Colonic mucosa (tissue), 4 donors: ENCODE measurements around the gene ABLIM2. TPM values are rescaled to one million over a fixed set of nuclear protein-coding genes. Genes with fewer than 3 reads are reported as not detected.
A peak's percentile ranks its signal among the peaks of the same experiment; 100 is the strongest.

Experiments used
- DNase-seq: peaks from one replicate; pipeline ENCODE4 v3.0.0-alpha.2; 2020
- H3K27ac ChIP-seq: fragments of 200-600 bp; one replicate; pipeline ENCODE4 v1.8.0; 2021
- H3K27me3 ChIP-seq: fragments of 200-600 bp; one replicate; pipeline ENCODE4 v1.8.0; 2021
- H3K36me3 ChIP-seq: fragments of 200-600 bp; one replicate; pipeline ENCODE4 v1.8.0; 2021
- H3K4me1 ChIP-seq: fragments of 200-600 bp; one replicate; pipeline ENCODE4 v1.8.0; 2021; ENCODE audit warnings: mild to moderate bottlenecking
- H3K4me3 ChIP-seq: fragments of 200-600 bp; one replicate; pipeline ENCODE4 v1.8.0; 2021
- H3K9ac ChIP-seq, 2 donors: one replicate each; pipeline ENCODE4 v1.7.0; 2013; ENCODE audit warnings: control low read depth in 2 of 2, low read depth in 2 of 2, low read length in 2 of 2
- H3K9me3 ChIP-seq: fragments of 200-600 bp; one replicate; pipeline ENCODE4 v1.8.0; 2021
- intact Hi-C: fragments of 100-400 bp; cut with DNase I; formaldehyde crosslinking; loops from one replicate; pipeline ENCODE4 v1.14.1; 2022
- total RNA-seq, 2 donors: library from RNA; stranded (reverse); fragmentation: NEBNext Ultra II Directional in 1 of 2; extraction: Animal tissue kit (Norgen Biotek cat#: 25700) in 1 of 2; gene quantifications; one replicate each; pipeline ENCODE4 v1.2.1, GENCODE V29; 2021
- TF ChIP-seq, protein P1 (sequence below): fragments of 200-600 bp; IDR thresholded peaks from one replicate; pipeline ENCODE4 v1.8.0; 2022; ENCODE audit warnings: antibody characterized with exemption, mild to moderate bottlenecking
- donor health status: healthy.
- donor health status: DM: no; HTN: no; CAD: no.
- donor health status: DM: no; HTN: no; CAD: no.

The ABLIM2 gene
- total RNA-seq, 2 donors from 2014 or later: 11.1 to 11.5 TPM

DNA sequence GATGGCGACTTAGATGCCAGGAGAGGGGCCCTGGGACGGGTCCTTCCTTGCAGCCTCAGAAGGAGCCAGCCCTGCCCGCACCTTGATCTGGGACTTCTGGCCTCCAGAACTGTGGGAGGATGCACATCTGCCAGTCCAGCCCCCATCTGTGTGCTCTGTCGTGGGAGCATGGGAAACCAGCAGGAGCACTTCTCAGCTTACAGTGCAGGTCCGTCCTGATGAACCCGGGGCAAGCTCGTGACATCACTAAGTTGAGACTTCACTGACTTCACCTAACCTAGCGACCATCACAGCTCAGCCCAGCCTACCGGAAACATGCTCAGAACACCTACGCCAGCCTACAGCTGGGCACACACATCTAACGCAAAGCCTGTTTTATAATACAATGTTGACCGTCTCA lies 38.1 kb downstream of the ABLIM2 start:
- H3K4me3 ChIP-seq: no peak overlapping the region
- DNase-seq: no peak
- no peaks in the 10 kb centered on the region for H3K27me3 ChIP-seq
- TF ChIP-seq, protein P1, sequence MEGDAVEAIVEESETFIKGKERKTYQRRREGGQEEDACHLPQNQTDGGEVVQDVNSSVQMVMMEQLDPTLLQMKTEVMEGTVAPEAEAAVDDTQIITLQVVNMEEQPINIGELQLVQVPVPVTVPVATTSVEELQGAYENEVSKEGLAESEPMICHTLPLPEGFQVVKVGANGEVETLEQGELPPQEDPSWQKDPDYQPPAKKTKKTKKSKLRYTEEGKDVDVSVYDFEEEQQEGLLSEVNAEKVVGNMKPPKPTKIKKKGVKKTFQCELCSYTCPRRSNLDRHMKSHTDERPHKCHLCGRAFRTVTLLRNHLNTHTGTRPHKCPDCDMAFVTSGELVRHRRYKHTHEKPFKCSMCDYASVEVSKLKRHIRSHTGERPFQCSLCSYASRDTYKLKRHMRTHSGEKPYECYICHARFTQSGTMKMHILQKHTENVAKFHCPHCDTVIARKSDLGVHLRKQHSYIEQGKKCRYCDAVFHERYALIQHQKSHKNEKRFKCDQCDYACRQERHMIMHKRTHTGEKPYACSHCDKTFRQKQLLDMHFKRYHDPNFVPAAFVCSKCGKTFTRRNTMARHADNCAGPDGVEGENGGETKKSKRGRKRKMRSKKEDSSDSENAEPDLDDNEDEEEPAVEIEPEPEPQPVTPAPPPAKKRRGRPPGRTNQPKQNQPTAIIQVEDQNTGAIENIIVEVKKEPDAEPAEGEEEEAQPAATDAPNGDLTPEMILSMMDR: no peak
- H3K9me3 ChIP-seq: no peaks in the 10 kb centered on the region
- intact Hi-C loops: no loop called here
- H3K27ac ChIP-seq: no peak overlapping the region
- H3K9ac ChIP-seq: no peak overlapping the region
- H3K4me1 ChIP-seq: no peaks in the 10 kb centered on the region
- H3K36me3 ChIP-seq: no peaks in the 10 kb centered on the region

DNA sequence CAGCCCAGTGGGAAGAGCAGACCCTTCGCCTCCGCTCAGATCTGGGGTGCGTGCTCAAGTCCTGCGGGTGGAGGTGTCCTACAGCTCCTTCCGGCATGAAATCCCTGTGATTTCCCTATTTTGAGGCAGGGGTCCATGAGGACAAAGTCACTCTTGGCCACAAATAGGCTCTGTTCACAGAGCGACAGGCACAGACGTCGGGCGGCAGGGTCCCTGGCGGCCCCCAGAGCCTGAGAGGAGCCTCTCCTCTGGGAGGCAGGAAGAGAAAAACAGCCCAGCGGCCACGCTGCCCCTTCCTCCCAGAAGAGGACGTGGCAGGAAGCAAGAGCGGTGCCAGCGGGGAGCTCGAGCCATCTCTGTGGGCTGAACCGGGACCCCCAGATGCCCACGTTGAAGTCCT lies 38.7 kb downstream of the ABLIM2 start:
- Histone ChIP-seq H3K4me3 (no peak overlapping the region), H3K9ac (no peak overlapping the region), H3K9me3 (no peaks in the 10 kb centered on the region), H3K36me3 (no peaks in the 10 kb centered on the region), H3K4me1 (no peaks in the 10 kb centered on the region), H3K27me3 (no peaks in the 10 kb centered on the region), H3K27ac (no peak overlapping the region)
- intact Hi-C loops: no loop called here
- no peak for DNase-seq
- TF ChIP-seq, protein P1: no peak

DNA sequence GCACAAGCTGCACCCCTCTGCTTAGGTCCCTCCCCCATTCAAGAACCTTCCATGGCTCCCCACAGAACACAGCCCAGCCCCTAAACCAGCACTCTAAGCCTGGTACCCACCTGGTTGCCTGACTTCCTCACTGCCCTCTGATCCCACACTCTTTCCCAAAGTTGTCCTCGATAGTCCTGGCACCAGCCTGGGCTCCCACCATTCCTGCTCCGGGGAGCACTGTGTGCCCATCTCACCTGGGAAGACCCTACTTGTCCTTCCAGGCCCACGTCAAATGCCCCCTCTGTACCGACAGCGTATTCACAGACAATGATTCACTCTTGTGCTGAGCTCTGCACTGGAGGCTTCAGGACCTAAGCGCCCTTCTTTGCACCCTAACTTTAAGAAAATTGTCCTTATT lies 40.1 kb downstream of the ABLIM2 start:
- Histone ChIP-seq H3K9me3 (no peaks in the 10 kb centered on the region), H3K36me3 (no peaks in the 10 kb centered on the region), H3K4me1 (peaks cover 7% of the 10 kb centered on the region), H3K27me3 (no peaks in the 10 kb centered on the region), H3K4me3 (no peak overlapping the region), H3K27ac (no peak overlapping the region), H3K9ac (no peak overlapping the region)
- intact Hi-C loops: no loop called here
- TF ChIP-seq, protein P1: no peak
- DNase-seq: no peak

DNA sequence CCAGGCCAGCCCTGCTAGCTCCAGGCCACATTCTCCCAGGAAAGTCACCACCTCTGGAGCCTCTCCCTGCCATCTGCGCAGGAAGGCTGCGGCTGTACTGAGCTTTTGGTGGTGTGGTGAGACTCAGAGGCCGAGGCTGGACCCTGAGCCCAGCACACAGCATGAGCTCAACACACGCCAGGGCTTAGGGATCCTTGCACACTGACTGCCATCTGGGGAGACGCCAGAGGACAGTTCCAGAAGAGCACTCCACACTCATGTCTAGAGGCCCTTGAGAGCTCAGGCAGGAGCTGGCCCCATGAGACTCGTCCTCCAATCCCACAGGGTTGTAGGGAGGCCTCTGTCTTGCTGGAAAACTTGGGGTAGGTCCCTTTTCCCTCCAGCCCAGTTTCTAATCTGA lies 40.6 kb downstream of the ABLIM2 start:
- no peaks in the 10 kb centered on the region for H3K36me3 ChIP-seq
- intact Hi-C loops: no loop called here
- H3K4me3 ChIP-seq: no peak overlapping the region
- TF ChIP-seq, protein P1: no peak
- no peak for DNase-seq
- H3K4me1 ChIP-seq: peaks cover 8% of the 10 kb centered on the region
- H3K27ac ChIP-seq: no peak overlapping the region
- H3K9me3 ChIP-seq: no peaks in the 10 kb centered on the region
- no peaks in the 10 kb centered on the region for H3K27me3 ChIP-seq
- no peak overlapping the region for H3K9ac ChIP-seq

DNA sequence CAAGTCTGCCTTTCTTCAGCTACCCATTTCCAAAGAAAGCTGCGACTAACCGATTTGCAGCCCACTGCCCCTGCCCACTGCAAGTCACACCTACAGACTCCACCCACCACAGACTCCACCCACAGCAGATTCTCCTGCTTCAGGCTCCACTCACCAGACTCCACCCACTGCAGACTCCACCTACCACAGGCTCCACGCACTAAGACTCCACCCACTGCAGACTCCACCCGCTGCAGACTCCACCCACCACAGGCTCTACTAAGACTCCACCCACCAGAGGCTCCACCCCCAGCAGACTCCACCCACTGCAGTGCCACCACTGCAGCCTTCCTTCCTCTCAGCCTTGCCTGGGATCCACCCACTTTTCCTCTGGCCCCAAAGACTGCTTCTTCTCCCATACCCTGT lies 41.3 kb downstream of the ABLIM2 start:
- Histone ChIP-seq H3K27me3 (no peaks in the 10 kb centered on the region), H3K9ac (no peak overlapping the region), H3K27ac (no peak overlapping the region), H3K9me3 (no peaks in the 10 kb centered on the region), H3K4me1 (peaks cover 8% of the 10 kb centered on the region), H3K36me3 (no peaks in the 10 kb centered on the region), H3K4me3 (no peak overlapping the region)
- peak; percentile 81 for DNase-seq
- TF ChIP-seq, protein P1: no peak
- intact Hi-C loops: no loop called here

DNA sequence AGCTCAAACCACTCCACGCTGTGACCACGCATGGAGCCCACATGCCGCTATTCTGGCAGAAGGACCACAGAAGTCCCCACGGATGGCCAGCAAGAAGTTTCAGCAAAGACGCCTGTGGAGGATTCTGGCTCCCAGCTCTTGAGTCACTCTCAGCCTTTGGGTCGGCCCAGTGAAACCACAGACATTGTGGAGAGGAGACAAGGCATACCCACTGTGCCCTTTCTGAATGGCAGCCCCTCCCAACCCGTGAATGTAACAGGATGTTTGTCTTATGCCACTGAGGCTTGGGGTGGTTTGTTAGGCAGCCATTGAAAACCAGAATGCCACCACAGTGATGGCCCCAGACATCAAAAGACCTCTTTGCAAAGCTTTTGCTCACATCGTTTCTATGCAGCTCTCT lies 42.7 kb downstream of the ABLIM2 start:
- intact Hi-C loops: no loop called here
- no peak for DNase-seq
- Histone ChIP-seq H3K9ac (no peak overlapping the region), H3K9me3 (no peaks in the 10 kb centered on the region), H3K4me1 (peaks cover 8% of the 10 kb centered on the region), H3K36me3 (no peaks in the 10 kb centered on the region), H3K27me3 (no peaks in the 10 kb centered on the region), H3K27ac (no peak overlapping the region), H3K4me3 (no peak overlapping the region)
- TF ChIP-seq, protein P1: no peak
